CD4-positive, alpha-beta T cell (primary cell): ENCODE measurements around the gene PPP1R1B. TPM values are rescaled to one million over a fixed set of nuclear protein-coding genes. Genes with fewer than 3 reads are reported as not detected.
A peak's percentile ranks its signal among the peaks of the same experiment; 100 is the strongest.

Source experiments
- ATAC-seq: fragments of 200-7000 bp; cut with Tn5 transposase; one replicate; pipeline ENCODE4 v1.10.0; 2022; ENCODE audit warnings: mild to moderate bottlenecking; ENCODE audit not compliant: poor library complexity
- CTCF ChIA-PET: fragments of 350-600 bp; sonication (Branson Sonifier 250); formaldehyde crosslinking; loops from one replicate; lab custom pipeline; 2021; ENCODE audit warnings: antibody characterized with exemption, inconsistent platforms; lab: Charles Lee
- POLR2A ChIA-PET: fragments of 350-600 bp; sonication (Branson Sonifier 250); formaldehyde crosslinking; loops from one replicate; lab custom pipeline; 2021; ENCODE audit warnings: antibody characterized with exemption, inconsistent platforms; lab: Charles Lee
- DNase-seq, 14 experiments: peaks; one replicate each; pipeline ENCODE4 v3.0.0-alpha.2; 2013 to 2020; ENCODE audit warnings: mixed read lengths in 2 of 14
- H3K27ac ChIP-seq, 2 donors: one replicate each; pipeline versions ENCODE4 v1.5.1 to v1.7.0; 2013; ENCODE audit warnings: low read length in 2 of 2, low read depth in 1 of 2, mild to moderate bottlenecking in 1 of 2
- H3K27me3 ChIP-seq, 2 experiments: 1 replicate in 1 of 2; 2 replicates in 1 of 2; pipeline versions ENCODE4 v1.6.1 to v1.7.0; 2013; ENCODE audit warnings: low read length in 2 of 2, control low read depth in 1 of 2, mild to moderate bottlenecking in 1 of 2, moderate library complexity in 1 of 2; ENCODE audit not compliant: insufficient read depth in 2 of 2, control insufficient read depth in 1 of 2
- H3K36me3 ChIP-seq: one replicate; pipeline ENCODE4 v1.6.1; 2013; ENCODE audit warnings: low read length, control low read depth; ENCODE audit not compliant: insufficient read depth
- H3K4me1 ChIP-seq: one replicate; pipeline ENCODE4 v1.6.1; 2013; ENCODE audit warnings: low read length, control low read depth; ENCODE audit not compliant: insufficient read depth
- H3K4me3 ChIP-seq: one replicate; pipeline ENCODE4 v1.5.1; 2013; ENCODE audit warnings: mild to moderate bottlenecking, low read length, moderate library complexity
- H3K9me3 ChIP-seq, 2 experiments: 1 replicate in 1 of 2; 2 replicates in 1 of 2; pipeline versions ENCODE4 v1.6.1 to v1.7.0; 2013; ENCODE audit warnings: low read length in 2 of 2, mild to moderate bottlenecking in 2 of 2, control low read depth in 1 of 2, moderate library complexity in 1 of 2; ENCODE audit not compliant: control insufficient read depth in 1 of 2, insufficient read depth in 1 of 2
- H3K27ac Mint-ChIP-seq: one replicate; pipeline ENCODE4 v1.8.0; 2020; ENCODE audit warnings: mixed read lengths
- H3K27me3 Mint-ChIP-seq: one replicate; pipeline ENCODE4 v1.8.0; 2021; ENCODE audit warnings: mixed read lengths
- H3K36me3 Mint-ChIP-seq: one replicate; pipeline ENCODE4 v1.8.0; 2021; ENCODE audit warnings: low read depth, mixed read lengths
- H3K4me1 Mint-ChIP-seq: one replicate; pipeline ENCODE4 v1.8.0; 2021; ENCODE audit warnings: low read depth, mixed read lengths
- H3K4me3 Mint-ChIP-seq: one replicate; pipeline ENCODE4 v1.8.0; 2020; ENCODE audit warnings: mild to moderate bottlenecking, mixed read lengths
- H3K9me3 Mint-ChIP-seq: one replicate; pipeline ENCODE4 v1.8.0; 2020; ENCODE audit warnings: mixed read lengths
- intact Hi-C, 2 experiments: fragments of 100-400 bp; cut with DNase I in 1 of 2; cut with micrococcal nuclease in 1 of 2; formaldehyde crosslinking; loops; one replicate each; pipeline versions ENCODE4 v1.15.1 to v1.9.0; 2023 to 2025; cut with DNase I, micrococcal nuclease
- total RNA-seq, 174 experiments: library from RNA in 2 of 174; stranded (reverse) in 2 of 174; gene quantifications; one replicate each; pipeline ENCODE4 v1.2.3 and lab custom pipeline; 2021 to 2026
- TF ChIP-seq, protein P1 (sequence below): fragments of 200-600 bp; IDR thresholded peaks from one replicate; pipeline ENCODE4 v1.8.0; 2022; ENCODE audit warnings: antibody characterized with exemption, mild to moderate bottlenecking

The PPP1R1B gene
- total RNA-seq, 2 experiments from 2014 or later: 0.25 TPM; not detected in 1

DNA sequence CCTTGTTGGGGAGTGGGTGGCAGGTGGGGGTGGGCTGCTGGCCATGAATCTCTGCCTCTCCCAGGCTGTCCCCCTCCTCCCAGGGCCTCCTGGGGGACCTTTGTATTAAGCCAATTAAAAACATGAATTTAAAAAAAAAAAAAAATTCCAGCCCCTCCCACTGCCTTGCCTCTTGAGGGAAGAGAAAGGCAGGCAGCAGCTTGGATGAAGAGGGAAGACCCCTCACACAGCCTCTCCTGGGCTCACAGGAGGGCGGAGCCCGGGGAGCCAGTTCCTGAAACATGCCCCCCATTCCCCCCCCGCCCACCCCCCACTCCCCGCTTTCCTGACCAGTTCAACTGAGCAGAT, 36.6 kb downstream of the PPP1R1B start:
- TF ChIP-seq, protein P1, sequence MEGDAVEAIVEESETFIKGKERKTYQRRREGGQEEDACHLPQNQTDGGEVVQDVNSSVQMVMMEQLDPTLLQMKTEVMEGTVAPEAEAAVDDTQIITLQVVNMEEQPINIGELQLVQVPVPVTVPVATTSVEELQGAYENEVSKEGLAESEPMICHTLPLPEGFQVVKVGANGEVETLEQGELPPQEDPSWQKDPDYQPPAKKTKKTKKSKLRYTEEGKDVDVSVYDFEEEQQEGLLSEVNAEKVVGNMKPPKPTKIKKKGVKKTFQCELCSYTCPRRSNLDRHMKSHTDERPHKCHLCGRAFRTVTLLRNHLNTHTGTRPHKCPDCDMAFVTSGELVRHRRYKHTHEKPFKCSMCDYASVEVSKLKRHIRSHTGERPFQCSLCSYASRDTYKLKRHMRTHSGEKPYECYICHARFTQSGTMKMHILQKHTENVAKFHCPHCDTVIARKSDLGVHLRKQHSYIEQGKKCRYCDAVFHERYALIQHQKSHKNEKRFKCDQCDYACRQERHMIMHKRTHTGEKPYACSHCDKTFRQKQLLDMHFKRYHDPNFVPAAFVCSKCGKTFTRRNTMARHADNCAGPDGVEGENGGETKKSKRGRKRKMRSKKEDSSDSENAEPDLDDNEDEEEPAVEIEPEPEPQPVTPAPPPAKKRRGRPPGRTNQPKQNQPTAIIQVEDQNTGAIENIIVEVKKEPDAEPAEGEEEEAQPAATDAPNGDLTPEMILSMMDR: no peak
- no peak overlapping the region for H3K4me3 Mint-ChIP-seq
- peaks cover 39% of the 10 kb centered on the region for H3K4me1 ChIP-seq
- DNase-seq (no peak), ATAC-seq (no peak)
- H3K27ac ChIP-seq: no peak overlapping the region
- no peaks in the 10 kb centered on the region for H3K9me3 ChIP-seq
- POLR2A ChIA-PET: no interaction called here
- peaks cover 0 to 16% of the 10 kb centered on the region in 2 experiments for H3K27me3 ChIP-seq
- H3K36me3 ChIP-seq: peaks cover 40% of the 10 kb centered on the region
- peaks cover 22% of the 10 kb centered on the region for H3K4me1 Mint-ChIP-seq
- peaks cover 52% of the 10 kb centered on the region for H3K36me3 Mint-ChIP-seq
- peaks cover 18% of the 10 kb centered on the region for H3K27me3 Mint-ChIP-seq
- no peaks in the 10 kb centered on the region for H3K9me3 Mint-ChIP-seq
- no peak overlapping the region for H3K4me3 ChIP-seq
- H3K27ac Mint-ChIP-seq: no peak overlapping the region
- intact Hi-C loops: no loop called here
- CTCF ChIA-PET: interaction anchor here (1.1 kb wide), 1 partner anchor 9 kb away, joined by 3 read pairs; no protein-coding TSS in a partner anchor

DNA sequence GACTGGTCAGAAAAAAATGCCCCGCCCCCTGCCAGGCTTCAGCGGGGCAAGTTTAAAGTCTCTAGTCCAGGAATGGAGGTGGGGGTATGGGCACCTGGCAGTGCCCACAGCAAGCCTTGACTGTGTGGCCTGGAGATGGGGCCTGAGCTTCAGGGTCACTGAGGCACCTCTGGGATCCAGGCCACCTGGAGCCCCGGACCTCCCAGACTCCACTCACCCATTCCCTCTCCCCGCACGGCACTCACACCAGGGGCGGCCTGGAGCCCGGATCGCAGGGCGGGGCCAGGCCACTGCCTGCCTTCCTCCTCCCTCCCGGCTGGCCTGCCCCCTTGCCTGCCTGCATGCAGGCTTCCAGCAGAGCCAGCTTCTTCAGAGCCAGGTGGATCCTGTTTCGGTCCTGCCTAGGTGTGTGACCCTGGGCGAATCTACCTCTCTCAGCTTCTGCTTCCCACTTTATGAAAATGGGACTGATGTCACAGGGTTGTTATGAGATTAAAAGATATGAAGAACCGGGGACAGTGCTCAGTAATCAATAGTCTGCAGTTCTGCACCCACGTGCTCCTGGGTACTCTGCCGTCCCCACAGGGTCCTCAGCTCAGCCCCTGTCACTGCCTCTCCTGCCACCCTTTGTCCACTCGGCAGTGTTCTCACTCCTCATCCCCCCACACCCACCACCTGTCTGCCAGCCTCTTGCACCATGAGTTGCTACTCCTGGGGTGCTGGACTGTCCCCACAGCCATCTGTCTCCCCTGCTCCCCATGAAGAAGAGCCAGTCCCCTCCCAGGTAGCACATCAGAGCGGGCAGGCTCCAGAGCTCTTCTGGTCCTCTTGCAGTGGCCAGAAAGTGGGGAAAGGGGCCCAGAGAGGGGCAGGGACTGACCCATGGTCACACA, 37.2 kb downstream of the PPP1R1B start:
- Histone ChIP-seq H3K9me3 (no peaks in the 10 kb centered on the region), H3K4me1 (peaks cover 39% of the 10 kb centered on the region), H3K4me3 (no peak overlapping the region), H3K27ac (no peak overlapping the region), H3K27me3 (peaks cover 0 to 21% of the 10 kb centered on the region in 2 experiments), H3K36me3 (peaks cover 34% of the 10 kb centered on the region)
- DNase-seq (no peak), ATAC-seq (no peak)
- Mint-ChIP-seq H3K27ac (no peak overlapping the region), H3K4me3 (peak overlapping the region; percentile 11), H3K27me3 (peaks cover 24% of the 10 kb centered on the region), H3K36me3 (peaks cover 46% of the 10 kb centered on the region), H3K9me3 (no peaks in the 10 kb centered on the region), H3K4me1 (peaks cover 22% of the 10 kb centered on the region)
- ChIA-PET CTCF (interaction anchor here (1.1 kb wide), 1 partner anchor 10 kb away, joined by 3 read pairs; no protein-coding TSS in a partner anchor), POLR2A (no interaction called here)
- TF ChIP-seq, protein P1: no peak
- intact Hi-C loops: no loop called here

DNA sequence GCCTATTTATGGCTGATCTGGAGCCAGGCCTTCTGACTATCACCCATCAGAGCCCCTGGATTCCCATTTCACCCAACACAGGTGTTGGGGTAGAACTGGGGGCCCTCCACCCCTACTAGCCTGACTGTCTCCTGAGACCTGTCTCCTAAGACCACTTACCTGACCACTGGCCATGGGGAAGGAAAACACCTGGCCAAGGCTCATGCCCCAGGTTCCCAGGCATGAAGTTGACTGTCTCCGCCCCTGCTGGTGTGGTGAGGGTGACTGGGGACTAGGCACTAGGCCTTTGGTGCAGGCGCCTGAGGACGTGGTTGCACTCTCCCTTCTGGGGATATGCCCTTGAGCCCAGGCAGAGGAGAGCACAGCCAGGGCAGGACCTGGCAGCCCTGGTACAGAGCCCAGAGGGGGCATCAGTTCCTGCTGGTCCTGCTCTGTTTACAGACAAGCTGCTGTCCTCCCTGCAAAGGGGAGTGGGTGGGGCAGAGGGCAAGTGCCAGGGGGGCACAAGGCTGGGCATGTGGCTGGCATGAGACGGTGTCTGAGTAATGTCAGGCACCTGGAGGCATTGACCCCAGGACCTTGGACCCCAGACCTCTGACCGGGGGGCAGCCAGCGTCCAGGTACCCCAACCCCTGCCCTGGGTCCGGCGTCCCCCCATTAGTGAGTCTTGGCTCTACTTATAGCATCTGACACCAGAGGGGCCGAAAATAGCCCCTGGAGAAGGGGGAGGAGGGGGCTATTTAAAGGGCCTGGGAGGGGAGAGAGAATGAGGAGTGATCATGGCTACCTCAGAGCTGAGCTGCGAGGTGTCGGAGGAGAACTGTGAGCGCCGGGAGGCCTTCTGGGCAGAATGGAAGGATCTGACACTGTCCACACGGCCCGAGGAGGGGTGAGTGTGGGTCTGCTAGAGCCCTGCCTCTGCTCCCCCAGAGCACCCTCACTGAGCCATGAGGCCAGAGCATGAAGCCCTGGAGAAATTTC, 38.1 kb downstream of the PPP1R1B start, which contains the start of gene TCAP:
Gene TCAP (plus strand): TSS at position 769 of the 981 bp plus-strand sequence. CDS start 11 bp downstream, at position 780.
- CTCF ChIA-PET: interaction anchor here (0.7 to 2.0 kb wide), 4 partner anchors 10 to 43 kb away, joined by 3 to 8 read pairs (median 3); partner anchors contain the start of gene PGAP3
- intact Hi-C loops: loop anchor here in 1 of 2 experiments (5.0 kb wide), 1 partner anchor 87 kb away; no protein-coding TSS in a partner anchor

More for the DNA sequence above, 38.1 kb downstream of the PPP1R1B start, which contains the start of gene TCAP:
- H3K9me3 Mint-ChIP-seq: no peaks in the 10 kb centered on the region
- H3K27ac Mint-ChIP-seq: no peak within 1 kb of the TSS
- TF ChIP-seq, protein P1: no peak
- H3K4me3 Mint-ChIP-seq: peak within 1 kb of the TSS; percentile 45
- peaks cover 24% of the 10 kb centered on the region for H3K27me3 Mint-ChIP-seq
- H3K9me3 ChIP-seq: no peaks in the 10 kb centered on the region
- peaks cover 16% of the 10 kb centered on the region for H3K4me1 Mint-ChIP-seq
- ATAC-seq (no peak), DNase-seq (no peak)
- peaks cover 26% of the 10 kb centered on the region for H3K36me3 ChIP-seq
- POLR2A ChIA-PET: interaction anchor here (1.3 kb wide), 1 partner anchor 43 kb away, joined by 3 read pairs; no protein-coding TSS in a partner anchor
- H3K36me3 Mint-ChIP-seq: peaks cover 36% of the 10 kb centered on the region
- no peak within 1 kb of the TSS for H3K27ac ChIP-seq
- no peak within 1 kb of the TSS for H3K4me3 ChIP-seq
- H3K4me1 ChIP-seq: peaks cover 37% of the 10 kb centered on the region
- H3K27me3 ChIP-seq: peaks cover 5 to 29% of the 10 kb centered on the region in 2 experiments
